NK-92 treated with Interleukin-12 subunit alpha and Interleukin-12 subunit beta, amount 100 ng/mL, for 24 hours (cell line): Measurements from ENCODE around the gene FOXP1.
"Not testable (repeated sequence)": the region's sequence is repeated elsewhere in the genome, so short reads cannot be mapped to it uniquely, and the experiment has no call there.

Experiments
- DNase-seq: peaks from one replicate; lab custom pipeline; 2025; lab: John Stamatoyannopoulos, UW

FOXP1 gene

GRCh38 chr3:71451060-71451459 lies 132.5 kb downstream of the FOXP1 start:
- DNase-seq, result no peak

GRCh38 chr3:71450162-71450561 lies 133.4 kb downstream of the FOXP1 start:
- DNase-seq, result no peak

- DNase-seq, result no peak
Measured at GRCh38 chr3:71447803-71448202, 135.7 kb downstream of the FOXP1 start.

GRCh38 chr3:71447197-71447596 lies 136.3 kb downstream of the FOXP1 start:
- no peak for DNase-seq

GRCh38 chr3:71446734-71447133 lies 136.8 kb downstream of the FOXP1 start:
- no peak for DNase-seq

GRCh38 chr3:71446260-71446659 lies 137.3 kb downstream of the FOXP1 start:
- DNase-seq, result no peak

- no peak for DNase-seq
Measured at GRCh38 chr3:71444861-71445259, 138.7 kb downstream of the FOXP1 start.

- no peak for DNase-seq
Measured at GRCh38 chr3:71444028-71444860, 139.3 kb downstream of the FOXP1 start.

GRCh38 chr3:71443332-71443731 lies 140.2 kb downstream of the FOXP1 start:
- DNase-seq, result no peak

- DNase-seq, result no peak
Measured at GRCh38 chr3:71442652-71443042, 140.9 kb downstream of the FOXP1 start.

GRCh38 chr3:71441925-71442651 lies 141.4 kb downstream of the FOXP1 start:
- DNase-seq, result no peak

GRCh38 chr3:71441217-71441924 lies 142.2 kb downstream of the FOXP1 start:
- no peak for DNase-seq

GRCh38 chr3:71438904-71439303 lies 144.6 kb downstream of the FOXP1 start:
- no peak for DNase-seq

- DNase-seq, result no peak
Measured at GRCh38 chr3:71438071-71438685, 145.3 kb downstream of the FOXP1 start.

GRCh38 chr3:71436337-71436736 lies 147.2 kb downstream of the FOXP1 start:
- DNase-seq, result no peak

GRCh38 chr3:71435836-71436235 lies 147.7 kb downstream of the FOXP1 start:
- DNase-seq, result not testable (repeated sequence)

- DNase-seq, result no peak
Measured at GRCh38 chr3:71433631-71434030, 149.9 kb downstream of the FOXP1 start.

GRCh38 chr3:71432044-71432975 lies 151.2 kb downstream of the FOXP1 start:
- DNase-seq, result no peak

- no peak for DNase-seq
Measured at GRCh38 chr3:71430941-71431552, 152.5 kb downstream of the FOXP1 start.

- no peak for DNase-seq
Measured at GRCh38 chr3:71429597-71429988, 153.9 kb downstream of the FOXP1 start.
